ENCODE results near the gene CCDC90B.
A peak's percentile ranks its signal among the peaks of the same experiment; 100 is the strongest.

CCDC90B gene

GRCh38 chr11:83252941-83253340 is 33.2 kb downstream of the CCDC90B start:
- intact Hi-C loops (cut with DNase I): loop anchor here (5.0 kb wide), 1 partner anchor 346 kb away; no protein-coding TSS in a partner anchor
- no peak for DNase-seq

GRCh38 chr11:83252266-83252665 is 33.9 kb downstream of the CCDC90B start:
- intact Hi-C loops (cut with DNase I): loop anchor here (5.0 kb wide), 1 partner anchor 345 kb away; no protein-coding TSS in a partner anchor
- no peak for DNase-seq

GRCh38 chr11:83249972-83250593 is 36.1 kb downstream of the CCDC90B start:
- intact Hi-C loops (cut with DNase I): loop anchor here (5.0 to 10.0 kb wide), 2 partner anchors 343 to 535 kb away; no protein-coding TSS in a partner anchor
- DNase-seq: peak in 12 of 42 donors; percentile 5 to 58 (median 33)

GRCh38 chr11:83249445-83249844 is 36.7 kb downstream of the CCDC90B start:
- intact Hi-C loops (cut with DNase I): loop anchor here (10.0 kb wide), 1 partner anchor 535 kb away; no protein-coding TSS in a partner anchor
- DNase-seq: no peak

- DNase-seq: peak in 23 of 42 donors; percentile 7 to 67 (median 24)
- intact Hi-C loops (cut with DNase I): loop anchor here (10.0 kb wide), 1 partner anchor 527 kb away; no protein-coding TSS in a partner anchor
Observed at GRCh38 chr11:83241291-83241946, 44.7 kb downstream of the CCDC90B start.

- intact Hi-C loops (cut with DNase I): no loop called here
- DNase-seq: no peak
Observed at GRCh38 chr11:83238111-83238510, 48.1 kb downstream of the CCDC90B start.

- intact Hi-C loops (cut with DNase I): no loop called here
- DNase-seq: no peak
Observed at GRCh38 chr11:83235825-83236224, 50.3 kb downstream of the CCDC90B start.

- intact Hi-C loops (cut with DNase I): no loop called here
- DNase-seq: no peak
Observed at GRCh38 chr11:83223457-83223856, 62.7 kb downstream of the CCDC90B start.

GRCh38 chr11:83222499-83222898 is 63.7 kb downstream of the CCDC90B start:
- DNase-seq: peak in 7 of 42 donors; percentile 7 to 44 (median 13)
- intact Hi-C loops (cut with DNase I): no loop called here

GRCh38 chr11:83221694-83222093 is 64.5 kb downstream of the CCDC90B start:
- no peak for DNase-seq
- intact Hi-C loops (cut with DNase I): no loop called here

GRCh38 chr11:83220260-83220659 is 65.9 kb downstream of the CCDC90B start:
- no peak for DNase-seq
- intact Hi-C loops (cut with DNase I): no loop called here

- intact Hi-C loops (cut with DNase I): no loop called here
- DNase-seq: no peak
Observed at GRCh38 chr11:83219095-83219494, 67.1 kb downstream of the CCDC90B start.

Measured in head of caudate nucleus (tissue), 42 donors.